Activated CD8-positive, alpha-beta memory T cell treated with anti-CD3 and anti-CD28 coated beads for 48 hours (primary cell): ENCODE results near the gene DNAJC5.
"Not testable (repeated sequence)": the region's sequence is repeated elsewhere in the genome, so short reads cannot be mapped to it uniquely, and the experiment has no call there.

Experiments
- DNase-seq, 3 experiments: peaks; one replicate each; pipeline ENCODE4 v3.0.0-alpha.2; 2020; ENCODE audit warnings: low read depth in 2 of 3, low spot score in 2 of 3

The DNAJC5 gene

DNA sequence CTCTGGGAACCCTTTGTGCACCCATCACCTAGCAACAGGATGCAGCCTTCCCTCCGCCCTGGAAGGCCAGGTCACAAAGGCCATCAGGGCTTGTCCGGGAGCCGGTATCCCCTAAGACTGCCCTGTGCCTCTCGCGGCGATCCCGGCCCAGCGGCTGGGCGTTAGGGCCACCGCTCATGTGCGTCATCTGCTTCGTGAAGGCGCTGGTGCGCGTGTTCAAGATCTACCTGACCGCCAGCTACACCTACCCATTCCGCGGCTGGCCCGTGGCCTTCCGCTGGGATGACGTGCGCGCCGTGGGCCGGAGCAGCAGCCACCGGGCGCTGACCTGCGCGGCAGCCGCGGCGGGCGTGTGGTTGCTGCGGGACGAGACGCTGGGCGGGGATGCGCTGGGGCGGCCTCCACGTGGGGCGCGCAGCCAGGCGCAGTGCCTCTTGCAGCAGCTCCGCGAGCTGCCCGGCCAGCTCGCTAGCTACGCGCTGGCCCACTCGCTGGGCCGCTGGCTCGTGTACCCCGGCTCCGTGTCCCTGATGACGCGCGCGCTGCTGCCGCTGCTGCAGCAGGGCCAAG, 33.5 kb upstream of the DNAJC5 start, which contains the start of gene ABHD16B:
Gene ABHD16B (plus strand): TSS at position 134 of the 570 bp plus-strand sequence. CDS start 43 bp downstream, at position 177.
- DNase-seq = no peak

DNA sequence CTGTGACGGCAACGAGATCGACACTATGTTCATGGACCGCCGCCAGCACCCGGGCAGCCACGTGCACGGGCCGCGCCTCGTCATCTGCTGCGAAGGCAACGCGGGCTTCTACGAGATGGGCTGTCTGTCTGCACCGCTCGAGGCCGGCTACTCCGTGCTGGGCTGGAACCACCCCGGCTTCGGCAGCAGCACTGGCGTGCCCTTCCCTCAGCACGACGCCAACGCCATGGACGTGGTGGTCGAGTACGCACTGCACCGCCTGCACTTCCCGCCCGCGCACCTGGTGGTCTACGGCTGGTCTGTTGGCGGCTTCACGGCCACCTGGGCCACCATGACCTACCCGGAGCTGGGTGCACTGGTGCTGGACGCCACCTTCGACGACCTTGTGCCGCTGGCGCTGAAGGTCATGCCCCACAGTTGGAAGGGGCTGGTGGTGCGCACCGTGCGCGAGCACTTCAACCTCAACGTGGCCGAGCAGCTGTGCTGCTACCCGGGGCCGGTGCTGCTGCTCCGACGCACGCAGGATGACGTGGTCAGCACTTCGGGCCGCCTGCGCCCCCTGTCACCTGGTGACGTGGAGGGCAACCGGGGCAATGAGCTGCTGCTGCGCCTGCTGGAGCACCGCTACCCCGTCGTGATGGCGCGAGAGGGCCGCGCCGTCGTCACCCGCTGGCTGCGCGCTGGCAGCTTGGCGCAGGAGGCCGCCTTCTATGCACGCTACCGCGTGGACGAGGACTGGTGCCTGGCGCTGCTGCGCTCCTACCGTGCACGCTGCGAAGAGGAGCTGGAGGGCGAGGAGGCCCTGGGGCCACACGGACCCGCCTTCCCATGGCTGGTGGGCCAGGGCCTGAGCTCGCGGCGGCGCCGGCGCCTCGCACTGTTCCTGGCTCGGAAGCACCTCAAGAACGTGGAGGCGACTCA, 32.7 kb upstream of the DNAJC5 start:
- no peak for DNase-seq

DNA sequence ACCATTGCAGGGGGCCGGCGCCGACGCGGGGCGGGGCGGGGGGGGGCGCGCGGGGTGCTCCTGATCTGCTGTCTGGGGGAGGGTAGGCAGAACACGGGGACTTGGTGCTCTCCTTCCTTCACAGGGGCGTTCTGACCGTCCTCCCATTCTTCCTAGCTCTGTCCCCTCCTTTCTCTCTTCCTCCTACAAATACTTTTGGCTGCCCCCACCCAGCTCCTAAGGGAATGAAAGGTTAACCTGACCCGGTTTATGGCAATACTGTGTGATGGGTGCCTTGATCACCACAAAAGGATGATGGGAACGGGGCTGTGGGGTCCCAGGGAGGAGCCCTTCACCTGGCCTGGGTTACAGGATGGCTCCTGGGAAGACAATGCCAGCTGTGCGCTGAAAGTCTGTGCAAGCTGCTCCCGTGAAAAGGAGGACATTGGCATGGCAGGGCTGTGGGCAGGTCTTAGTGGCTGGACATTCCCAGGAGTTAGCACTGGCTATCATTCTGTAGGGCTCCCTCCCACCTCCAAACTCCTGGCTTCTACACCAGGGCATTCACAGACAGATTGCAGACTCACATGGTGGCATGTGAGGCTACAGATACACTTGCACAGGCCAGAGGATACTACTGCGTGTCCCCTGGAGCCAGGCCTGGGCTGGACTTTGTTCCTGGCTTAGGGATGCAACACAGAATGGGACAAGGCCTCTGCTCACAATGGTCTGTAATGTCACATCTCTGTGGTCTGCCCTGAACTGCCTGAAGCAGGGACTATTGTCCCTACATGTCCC, 31.7 kb upstream of the DNAJC5 start:
- no peak for DNase-seq

DNA sequence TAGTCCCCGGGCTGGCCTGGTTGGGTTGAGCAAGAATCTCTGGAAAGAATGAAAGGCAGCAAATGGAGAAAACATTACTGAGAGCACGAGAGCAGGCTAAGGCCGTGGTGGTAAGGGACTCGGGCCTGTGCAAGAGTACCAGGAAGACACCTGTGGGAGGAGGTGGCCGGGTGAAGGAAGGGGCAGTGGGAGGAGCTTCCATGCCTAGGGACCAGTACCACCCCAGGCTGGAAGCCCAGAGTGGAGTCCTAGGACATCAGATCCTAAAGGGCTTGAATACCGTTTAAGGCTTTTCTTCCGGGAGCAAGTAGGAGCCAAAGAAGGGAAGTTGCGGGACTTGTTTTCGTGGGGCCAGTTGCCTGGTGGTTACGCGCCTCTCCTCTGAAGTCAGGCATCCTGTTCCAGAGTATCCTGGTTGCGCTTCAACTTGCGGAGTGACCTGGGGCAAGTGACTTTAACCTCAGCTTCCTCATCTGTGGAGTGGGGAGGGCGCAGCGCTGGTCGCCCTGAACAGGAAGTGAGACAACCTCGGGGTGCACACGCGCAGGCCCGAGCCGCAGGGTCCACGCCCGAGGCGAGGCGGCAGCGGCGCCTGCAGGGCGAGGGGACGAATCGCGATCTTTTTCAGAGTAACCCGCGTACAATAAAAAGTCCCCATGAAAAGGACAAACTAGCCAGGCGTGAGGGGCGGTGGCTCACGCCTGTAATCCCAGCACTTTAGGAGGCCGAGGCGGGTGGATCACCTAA, 31.0 kb upstream of the DNAJC5 start:
- peak in 2 of 3 experiments; percentile 26 to 65 for DNase-seq

DNA sequence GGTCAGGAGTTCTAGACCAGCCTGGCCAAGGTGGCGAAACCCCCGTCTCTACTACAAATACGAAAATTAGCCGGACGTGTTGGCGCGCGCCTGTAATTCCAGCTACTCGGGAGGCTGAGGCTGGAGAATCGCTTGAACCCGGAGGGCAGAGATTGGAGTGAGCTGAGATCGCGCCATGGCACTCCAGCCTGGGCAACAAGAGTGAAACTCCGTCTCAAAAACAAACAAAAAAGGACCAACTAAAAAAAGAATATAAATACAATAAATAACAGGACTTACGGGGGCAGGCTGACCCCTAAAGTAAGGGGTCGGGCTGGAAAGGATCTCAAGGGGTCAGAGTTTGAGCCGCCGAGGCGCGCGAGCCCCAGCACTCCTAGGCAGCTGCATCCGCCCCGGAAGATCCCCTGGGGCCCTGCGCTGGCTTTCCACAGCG, 30.4 kb upstream of the DNAJC5 start:
- no peak for DNase-seq

- DNase-seq = peak; percentile 86 to 93 (median 93)
These were observed 29.8 kb upstream of the DNAJC5 start, which contains the start of gene TPD52L2 for GRCh38 chr20:63864978-63865640. Gene TPD52L2 (plus strand): TSS chr20:63865270. CDS start chr20:63865366, 96 bp downstream.

DNA sequence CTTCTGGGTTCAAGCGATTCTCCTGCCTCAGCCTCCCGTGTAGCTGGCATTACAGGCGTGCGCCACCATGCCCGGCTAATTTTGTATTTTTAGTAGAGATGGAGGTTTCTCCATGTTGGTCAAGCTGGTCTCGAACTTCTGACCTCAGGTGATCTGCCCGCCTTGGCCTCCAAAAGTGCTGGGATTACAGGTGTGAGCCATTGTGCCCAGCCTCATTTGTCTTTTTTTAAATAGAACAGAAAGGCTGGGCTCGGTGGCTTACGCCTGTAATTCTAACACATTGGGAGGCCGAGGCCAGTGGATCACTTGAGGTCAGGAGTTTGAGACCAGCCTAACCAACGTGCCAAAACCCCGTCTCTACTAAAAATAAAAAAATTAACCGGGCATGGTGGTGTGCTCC, 27.9 kb upstream of the DNAJC5 start:
- DNase-seq = not testable (repeated sequence)

- no peak for DNase-seq
These were observed 26.7 kb upstream of the DNAJC5 start for GRCh38 chr20:63868264-63868663.

DNA sequence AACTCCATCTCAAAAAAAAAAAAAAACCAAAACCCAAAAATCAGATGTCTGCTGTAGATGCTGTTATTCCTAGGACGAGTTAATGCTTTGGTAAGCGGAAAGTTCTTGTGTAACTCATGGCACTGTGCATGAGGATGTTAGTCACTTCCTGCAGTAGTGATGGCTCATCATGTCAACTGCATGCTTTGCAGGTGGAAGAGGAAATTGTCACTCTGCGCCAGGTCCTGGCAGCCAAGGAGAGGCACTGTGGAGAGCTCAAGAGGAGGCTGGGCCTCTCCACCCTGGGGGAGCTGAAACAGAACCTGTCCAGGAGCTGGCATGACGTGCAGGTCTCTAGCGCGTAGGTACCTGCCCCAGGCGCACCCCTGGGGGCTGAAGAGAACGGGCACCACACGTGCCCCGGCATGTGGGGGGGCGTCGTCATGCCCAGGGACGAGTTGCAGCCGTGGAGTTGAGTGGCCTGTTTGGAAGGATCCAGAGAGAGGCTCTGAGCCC, 21.4 kb upstream of the DNAJC5 start:
- no peak for DNase-seq

DNA sequence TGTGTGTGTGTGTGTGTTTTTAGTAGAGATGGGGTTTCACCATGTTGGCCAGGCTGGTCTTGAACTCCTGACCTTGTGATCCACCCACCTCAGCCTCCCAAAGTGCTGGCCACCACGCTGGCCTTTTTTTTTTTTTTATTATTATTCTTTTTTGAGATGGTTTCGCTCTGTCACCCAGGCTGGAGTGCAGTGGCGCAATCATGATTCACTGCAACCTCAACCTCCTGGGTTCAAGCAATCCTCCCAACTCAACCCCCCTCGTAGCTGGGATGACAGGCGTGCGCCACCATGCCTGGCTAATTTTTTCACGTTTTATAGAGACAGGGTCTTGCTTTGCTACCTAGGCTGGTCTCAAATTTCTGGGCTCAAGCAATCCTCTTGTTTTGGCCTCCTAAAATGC, 20.7 kb upstream of the DNAJC5 start:
- DNase-seq = not testable (repeated sequence)

DNA sequence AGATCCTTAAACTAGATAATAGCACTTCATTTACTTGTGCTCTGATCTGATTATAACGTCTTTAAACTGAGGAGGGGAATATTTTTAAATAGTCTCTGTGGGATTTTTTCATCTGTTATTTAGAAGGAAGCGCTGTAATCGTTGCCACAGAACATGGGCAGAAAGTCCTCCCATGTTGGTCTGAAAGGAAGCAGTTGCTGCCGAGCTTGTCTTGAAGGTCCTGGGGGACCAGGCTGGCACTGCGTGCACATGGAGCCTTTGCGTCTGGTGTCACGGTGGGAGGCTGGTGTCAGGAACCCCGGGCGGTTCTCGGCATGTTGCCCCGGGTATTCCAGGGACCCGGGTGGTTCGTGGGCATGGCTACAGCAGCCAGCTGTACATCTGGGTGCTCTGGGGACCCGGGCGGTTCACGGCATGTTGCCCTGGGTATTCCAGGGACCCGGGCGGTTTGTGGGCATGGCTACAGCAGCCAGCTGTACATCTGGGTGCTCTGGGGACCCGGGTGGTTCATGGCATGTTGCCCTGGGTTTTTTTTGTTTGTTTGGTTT, 18.4 kb upstream of the DNAJC5 start:
- DNase-seq = no peak

DNA sequence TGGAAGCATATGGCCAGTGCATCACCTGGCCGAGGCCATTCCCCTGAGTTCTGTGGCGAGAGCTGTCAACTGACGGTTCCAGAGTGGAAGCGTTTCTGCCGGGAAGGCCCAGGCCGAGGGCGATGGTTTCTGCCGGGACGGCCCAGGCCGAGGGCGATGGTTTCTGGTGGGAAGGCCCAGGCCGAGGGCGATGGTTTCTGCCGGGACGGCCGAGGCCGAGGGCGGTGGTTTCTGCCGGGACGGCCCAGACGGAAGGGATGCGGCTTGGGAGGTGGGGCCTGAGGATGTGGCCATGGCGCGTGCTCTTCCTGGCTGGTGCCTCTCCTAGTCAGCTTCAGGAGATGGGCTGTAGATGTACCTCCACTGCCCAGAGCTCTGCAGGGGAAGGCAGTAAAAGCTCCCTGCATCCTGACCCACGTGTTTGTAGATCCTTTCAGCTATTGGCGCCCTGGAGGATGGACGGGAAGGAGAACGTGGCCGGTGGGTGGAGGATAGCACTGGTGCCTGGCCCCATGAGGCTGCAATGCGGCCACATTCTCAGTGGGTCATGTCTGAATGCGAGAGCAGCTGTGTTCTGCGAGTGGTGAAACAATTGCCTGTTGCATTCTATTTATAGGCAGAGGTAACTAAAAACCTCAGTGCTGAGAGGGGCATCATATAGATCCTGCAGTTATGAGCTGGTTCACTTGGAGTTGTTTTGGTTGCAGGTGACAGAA, 17.0 kb upstream of the DNAJC5 start:
- no peak for DNase-seq

DNA sequence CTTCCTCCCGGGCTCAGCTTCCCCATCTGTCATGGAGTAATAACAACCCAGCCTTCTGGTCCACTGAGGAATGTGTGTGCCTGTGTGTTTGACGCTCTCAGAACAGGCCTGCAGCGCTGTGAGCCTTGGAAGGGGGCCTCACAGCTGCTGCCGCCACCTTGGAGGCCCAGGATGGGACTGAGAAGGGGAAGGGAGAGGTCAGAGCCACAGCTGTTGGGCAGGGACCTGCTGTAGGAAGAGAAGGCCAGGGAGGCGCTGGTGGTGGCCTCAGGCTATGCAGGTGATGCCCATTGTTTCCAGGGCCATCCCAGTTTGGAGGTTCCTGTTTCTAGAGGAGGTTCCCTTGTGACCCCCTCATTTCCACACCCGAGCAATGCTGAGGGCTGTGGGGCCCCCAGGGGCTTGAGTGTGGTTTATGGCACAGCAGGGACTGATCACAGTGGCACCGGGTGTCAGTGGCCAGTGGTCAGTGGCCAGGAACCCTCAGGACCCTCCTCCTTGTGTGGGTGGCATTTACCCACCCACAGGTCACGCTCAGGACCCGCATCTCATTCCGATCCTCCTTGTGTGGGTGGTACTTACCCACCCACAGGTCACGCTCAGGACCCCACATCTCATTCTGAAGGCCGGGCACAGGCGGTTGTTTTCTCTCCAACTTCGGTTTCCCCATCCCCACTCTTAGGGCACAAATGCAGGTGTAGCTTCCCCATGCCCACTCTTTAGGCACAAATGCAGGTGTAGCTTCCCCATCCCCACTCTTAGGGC, 15.8 kb upstream of the DNAJC5 start:
- DNase-seq = no peak

DNA sequence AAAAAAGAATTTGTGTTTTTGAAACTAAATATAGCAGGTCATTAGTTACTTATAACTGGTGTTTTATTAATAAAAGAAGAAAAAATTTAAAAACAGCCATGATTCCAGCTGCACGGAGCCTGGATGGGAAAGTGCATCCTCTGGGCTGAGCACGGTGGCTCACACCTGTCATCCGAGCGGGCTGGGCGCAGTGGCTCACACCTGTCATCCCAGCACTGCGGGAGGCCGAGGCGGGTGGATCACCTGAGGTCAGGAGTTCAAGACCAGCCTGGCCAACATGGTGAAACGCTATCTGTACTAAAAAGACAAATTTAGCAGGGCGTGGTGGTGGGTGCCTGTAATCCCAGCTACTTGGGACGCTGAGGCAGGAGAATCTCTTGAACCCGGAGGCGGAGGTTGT, 14.0 kb upstream of the DNAJC5 start:
- not testable (repeated sequence) for DNase-seq

- no peak for DNase-seq
These were observed 13.3 kb upstream of the DNAJC5 start for GRCh38 chr20:63881451-63882226.

- DNase-seq = no peak
These were observed 12.4 kb upstream of the DNAJC5 start for GRCh38 chr20:63882257-63883200.

DNA sequence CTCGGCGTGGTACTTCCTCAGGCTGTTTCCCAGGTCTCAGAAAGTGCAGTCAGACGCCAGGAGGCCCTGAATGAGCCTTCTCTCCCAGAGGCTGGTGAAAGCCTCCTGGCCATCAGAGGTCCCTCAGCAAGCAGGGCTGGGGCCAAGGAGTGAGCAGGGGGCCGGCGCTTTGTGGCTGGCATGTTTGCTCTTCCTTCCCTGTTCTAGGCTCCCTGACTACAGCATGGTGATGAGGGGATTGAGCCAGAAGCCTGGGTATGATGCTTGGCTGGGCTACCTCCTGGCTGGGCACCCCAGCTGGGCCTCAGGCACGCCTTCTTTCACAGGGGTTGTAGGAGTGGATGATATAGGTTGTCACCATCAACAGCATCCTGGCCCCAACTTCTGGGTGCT, 11.7 kb upstream of the DNAJC5 start:
- DNase-seq = no peak
